Activated CD8-positive, alpha-beta memory T cell treated with anti-CD3 and anti-CD28 coated beads for 24 hours (primary cell): ENCODE data around the gene UHRF2.
"Not testable (repeated sequence)": the region's sequence is repeated elsewhere in the genome, so short reads cannot be mapped to it uniquely, and the experiment has no call there.

Experiments
- DNase-seq: peaks from one replicate; pipeline ENCODE4 v3.0.0-alpha.2; 2020

Gene UHRF2

GRCh38 chr9:6431038-6431437, 18.0 kb downstream of the UHRF2 start:
- no peak for DNase-seq

GRCh38 chr9:6433410-6433809, 20.4 kb downstream of the UHRF2 start:
- DNase-seq: no peak

DNA sequence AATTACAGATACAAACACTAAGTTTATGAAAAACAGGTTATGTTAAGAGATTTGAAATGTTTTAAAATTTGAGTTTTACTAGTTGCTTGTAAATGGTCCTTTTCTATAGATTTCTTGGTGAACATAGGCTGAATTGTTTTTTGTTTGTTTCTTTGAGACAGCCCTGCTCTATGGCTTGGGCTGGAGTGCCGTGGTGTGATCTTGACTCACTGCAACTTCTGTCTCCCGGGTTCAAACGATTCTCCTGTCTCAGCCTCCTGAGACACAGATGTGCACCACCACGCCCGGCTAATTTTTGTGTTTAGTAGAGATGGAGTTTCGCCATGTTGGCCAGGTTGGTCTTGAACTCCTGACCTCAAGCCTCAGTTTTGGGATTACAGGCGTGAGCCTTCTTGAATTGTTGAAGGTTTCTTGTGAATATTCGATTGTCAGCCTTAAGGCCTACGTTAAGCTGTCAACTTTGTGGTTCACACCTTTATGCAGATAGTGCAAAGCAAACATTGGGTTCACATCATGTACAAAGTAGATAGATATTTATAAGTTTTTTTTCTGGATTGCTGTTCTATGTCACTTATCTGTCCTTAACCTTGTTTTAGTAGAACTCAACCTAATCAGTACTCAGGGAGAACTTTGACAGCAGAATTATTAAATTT, 26.2 kb downstream of the UHRF2 start:
- no peak for DNase-seq

- DNase-seq: no peak
Observed at GRCh38 chr9:6440405-6440804, 27.4 kb downstream of the UHRF2 start.

GRCh38 chr9:6441269-6441668, 28.3 kb downstream of the UHRF2 start:
- DNase-seq: no peak

DNA sequence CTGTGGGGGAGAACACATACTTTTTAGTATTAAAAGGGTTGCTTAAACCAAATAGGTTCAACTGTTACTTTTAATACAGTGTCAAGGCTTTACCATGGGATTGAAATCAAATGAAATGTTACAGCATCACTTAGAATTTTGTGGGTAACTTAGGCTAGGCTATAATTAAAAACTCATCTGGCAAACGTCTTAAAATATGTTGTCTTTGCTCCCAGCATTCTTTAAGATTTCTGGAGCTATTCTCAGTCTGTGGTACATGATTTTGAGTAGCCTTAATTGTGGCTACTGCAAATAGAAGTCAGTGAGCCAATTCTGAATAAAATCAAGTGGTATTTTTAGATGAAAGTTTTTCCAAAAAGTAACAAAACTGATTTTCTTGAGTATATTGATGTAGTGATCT, 30.7 kb downstream of the UHRF2 start:
- no peak for DNase-seq

- DNase-seq: no peak
Observed at GRCh38 chr9:6444128-6444527, 31.1 kb downstream of the UHRF2 start.

- DNase-seq: no peak
Observed at GRCh38 chr9:6449086-6449485, 36.1 kb downstream of the UHRF2 start.

- DNase-seq: no peak
Observed at GRCh38 chr9:6449645-6450044, 36.6 kb downstream of the UHRF2 start.

DNA sequence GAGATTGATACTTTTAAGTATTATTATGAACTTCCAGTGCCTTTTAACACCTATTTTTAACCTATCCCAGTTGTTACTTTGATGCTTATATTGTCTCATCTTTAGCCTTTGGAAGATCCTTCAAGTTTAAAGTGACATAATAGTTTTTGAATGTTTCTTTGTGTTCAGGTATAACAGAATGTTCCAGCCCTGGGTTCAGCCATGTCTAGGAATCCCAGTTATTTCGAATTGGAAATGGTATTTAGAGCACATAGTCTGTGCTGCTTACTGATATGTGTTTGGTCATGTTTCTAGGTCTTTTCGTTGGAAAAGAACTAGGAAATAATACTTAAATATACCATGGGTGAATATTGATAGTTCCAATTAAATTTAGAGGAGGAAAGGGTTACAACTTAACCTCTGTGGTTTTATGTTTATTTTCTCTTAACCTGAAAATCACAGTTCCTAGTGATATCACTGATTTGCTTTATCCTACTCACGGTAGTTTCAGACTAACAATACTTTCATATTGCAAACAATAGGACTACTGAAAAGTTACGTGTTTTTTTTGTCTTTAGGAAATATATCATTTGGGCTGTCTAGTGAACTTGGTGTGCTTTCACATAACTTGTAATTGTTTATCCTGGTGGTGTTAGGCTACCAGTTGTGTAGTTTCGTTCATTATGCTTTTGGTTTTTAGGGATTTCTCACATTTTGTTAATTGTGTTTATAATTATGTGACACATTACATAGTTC, 37.8 kb downstream of the UHRF2 start:
- DNase-seq: no peak

DNA sequence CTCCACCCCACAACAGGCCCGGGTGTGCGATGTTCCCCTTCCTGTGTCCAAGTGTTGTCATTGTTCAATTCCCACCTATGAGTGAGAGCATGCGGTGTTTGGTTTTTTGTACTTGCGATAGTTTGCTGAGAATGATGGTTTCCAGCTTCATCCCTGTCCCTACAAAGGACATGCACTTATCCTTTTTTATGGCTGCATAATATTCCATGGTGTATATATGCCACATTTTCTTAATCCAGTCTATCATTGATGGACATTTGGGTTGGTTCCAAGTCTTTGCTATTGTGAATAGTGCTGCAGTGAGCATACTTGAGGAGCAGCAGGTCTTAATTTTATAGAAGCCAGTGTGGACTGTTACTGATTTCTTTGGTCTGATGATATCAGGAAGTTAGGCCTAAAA, 42.3 kb downstream of the UHRF2 start:
- not testable (repeated sequence) for DNase-seq

GRCh38 chr9:6458704-6459103, 45.7 kb downstream of the UHRF2 start:
- not testable (repeated sequence) for DNase-seq

- no peak for DNase-seq
Observed at GRCh38 chr9:6459718-6460117, 46.7 kb downstream of the UHRF2 start.

DNA sequence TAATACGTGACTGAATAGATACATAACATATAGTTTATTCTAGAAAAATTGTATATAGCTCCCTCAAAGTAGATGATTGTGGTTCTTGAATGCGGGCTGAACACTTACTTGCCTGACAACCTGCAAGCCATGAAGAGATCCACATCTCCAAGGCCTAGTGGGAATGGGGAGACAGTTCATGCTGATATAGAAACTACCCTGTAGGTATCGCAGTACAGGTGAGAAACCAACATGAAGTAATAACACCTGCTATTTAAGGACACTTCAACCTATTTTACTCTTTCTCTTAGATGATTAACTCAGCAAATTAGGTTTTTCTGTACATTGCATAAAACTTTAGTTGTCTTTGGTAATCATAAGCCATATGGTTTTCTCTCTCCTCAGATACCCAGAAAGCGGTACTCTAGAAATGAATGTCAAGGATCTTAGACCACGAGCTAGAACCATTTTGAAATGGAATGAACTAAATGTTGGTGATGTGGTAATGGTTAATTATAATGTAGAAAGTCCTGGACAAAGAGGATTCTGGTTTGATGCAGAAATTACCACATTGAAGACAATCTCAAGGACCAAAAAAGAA, 47.3 kb downstream of the UHRF2 start:
- DNase-seq: no peak

DNA sequence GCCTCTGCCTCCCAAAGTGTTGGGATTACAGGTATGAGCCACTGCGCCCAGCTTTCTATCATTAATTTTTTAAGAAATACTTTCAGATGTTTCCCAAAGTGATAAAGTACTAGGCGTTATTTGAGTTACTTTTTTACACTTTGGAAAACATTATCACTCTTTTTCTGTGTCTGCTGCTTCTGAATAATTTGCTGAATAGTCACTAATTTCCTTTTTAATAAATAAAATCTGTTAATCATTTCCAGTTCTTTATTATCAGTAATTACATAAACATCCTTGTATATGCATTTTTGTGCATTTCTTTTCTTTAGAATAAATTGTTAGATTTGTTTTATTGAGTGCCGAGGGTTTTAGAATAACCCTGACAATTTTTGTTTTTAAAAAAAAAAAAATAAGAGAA, 48.6 kb downstream of the UHRF2 start:
- no peak for DNase-seq

DNA sequence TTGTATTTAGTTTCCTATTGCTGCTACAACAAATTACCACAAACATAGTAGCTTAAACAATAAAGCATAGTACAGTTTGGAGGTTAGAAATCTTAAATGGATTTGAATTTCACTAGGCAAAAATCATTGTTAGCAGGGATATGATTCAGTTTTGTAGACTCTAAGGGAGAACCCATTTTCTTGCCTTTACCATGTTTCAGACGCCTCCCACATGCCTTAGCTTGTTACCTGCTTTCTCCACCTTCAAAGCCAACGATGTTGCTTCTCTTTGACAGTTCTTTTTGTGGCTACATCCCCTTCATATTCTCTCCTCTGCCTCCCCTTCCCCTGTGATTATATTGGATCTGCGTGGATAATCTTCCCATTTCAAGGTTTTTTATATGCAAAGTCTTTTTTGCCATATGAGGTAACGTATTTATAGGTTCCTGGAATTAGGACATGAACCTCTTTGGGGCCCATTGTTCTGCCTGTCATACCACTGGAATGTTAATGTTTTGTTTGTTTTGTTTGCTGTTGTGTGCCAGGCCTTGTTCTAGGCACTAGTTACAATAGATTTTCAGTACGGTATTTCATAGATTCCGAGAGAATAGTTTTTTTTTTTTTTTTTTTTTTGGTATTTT, 54.1 kb downstream of the UHRF2 start:
- no peak for DNase-seq

GRCh38 chr9:6471231-6471850, 58.3 kb downstream of the UHRF2 start:
- no peak for DNase-seq

GRCh38 chr9:6473151-6473550, 60.2 kb downstream of the UHRF2 start:
- DNase-seq: no peak

DNA sequence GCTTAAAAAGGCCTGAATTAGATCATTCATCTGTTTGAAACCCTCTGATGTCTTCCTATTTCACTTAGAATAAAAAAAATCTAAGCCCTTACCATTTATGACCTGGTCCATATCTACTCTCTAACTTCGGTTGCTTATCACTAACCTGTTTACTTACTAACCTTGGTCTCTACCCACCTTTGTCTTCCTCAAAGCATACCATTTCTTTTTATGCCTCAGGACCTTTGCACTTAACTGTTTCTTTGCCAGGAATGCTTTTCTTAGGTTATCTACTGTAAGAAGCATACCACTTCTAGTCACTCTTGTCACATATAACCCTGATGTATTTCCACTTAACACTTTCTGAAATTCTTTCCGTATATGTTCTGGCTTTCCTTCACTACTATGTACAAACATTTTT, 67.0 kb downstream of the UHRF2 start:
- DNase-seq: no peak

DNA sequence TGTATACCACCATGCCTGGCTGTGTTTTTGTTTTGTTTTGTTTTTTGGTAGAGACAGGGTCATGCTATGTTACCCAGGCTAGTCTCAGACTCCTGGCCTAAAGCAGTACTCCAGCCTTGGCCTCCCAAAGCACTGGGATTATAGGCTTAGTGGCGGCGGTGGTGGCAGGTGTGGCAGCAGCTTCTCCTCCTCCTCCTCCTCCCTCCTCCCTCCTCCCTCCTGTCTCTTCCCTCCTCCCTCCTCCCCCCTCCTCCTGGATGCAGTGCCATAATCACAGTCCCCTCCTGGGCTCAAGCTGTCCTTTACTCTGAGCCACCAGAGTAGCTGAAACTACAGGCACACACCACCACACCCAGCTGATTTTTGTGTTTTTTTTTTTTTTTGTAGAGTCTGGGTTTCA, 71.2 kb downstream of the UHRF2 start:
- DNase-seq: no peak

GRCh38 chr9:6488395-6488794, 75.4 kb downstream of the UHRF2 start:
- no peak for DNase-seq

GRCh38 chr9:6489099-6489498, 76.1 kb downstream of the UHRF2 start:
- no peak for DNase-seq

DNA sequence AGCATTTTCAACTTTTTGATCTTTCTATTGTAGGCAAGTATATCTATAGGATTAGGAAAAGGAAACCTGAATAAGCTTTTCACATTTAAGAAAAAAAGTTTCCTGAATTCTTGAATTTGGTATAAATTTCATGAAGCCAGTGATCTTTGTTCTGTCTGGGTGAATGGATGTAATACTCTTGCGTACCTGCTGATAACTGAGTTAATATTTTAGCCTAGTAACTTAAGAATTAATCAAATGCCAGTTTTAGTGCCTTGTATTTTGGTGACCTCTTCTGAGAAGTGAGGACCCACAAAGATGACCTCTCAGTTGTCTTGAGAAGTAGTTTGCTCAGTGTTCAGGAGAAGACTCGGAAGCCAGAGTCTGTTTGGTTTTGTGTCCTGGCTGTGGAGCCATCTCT, 77.9 kb downstream of the UHRF2 start:
- DNase-seq: no peak

DNA sequence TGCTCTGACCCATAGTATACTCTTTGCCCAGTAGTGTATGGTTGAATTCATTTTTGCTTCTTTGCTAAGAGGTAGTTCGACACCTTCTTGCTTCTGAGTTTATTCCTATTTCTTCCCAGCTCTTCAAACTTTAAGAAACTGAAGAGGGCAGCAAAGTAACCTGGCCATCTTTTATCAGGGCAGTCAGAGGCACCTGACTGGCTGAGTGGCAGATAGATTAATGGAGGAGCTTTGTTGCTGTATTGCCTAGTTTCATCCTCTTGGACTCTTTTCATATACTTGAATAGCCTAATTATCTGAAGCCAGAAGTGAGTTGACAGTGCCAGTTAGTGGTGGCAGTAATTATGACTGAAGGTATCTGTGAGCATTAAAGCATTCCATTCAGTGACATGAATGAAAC, 82.5 kb downstream of the UHRF2 start:
- DNase-seq: no peak
